GM18498 (cell line): ENCODE measurements around the gene CHPF.

Experiments
- ATAC-seq: cut with Tn5 transposase; IDR thresholded peaks from one replicate; pipeline ENCODE4 v1.9.1; 2021; ENCODE audit warnings: mild to moderate bottlenecking, moderate library complexity; ENCODE audit not compliant: unreplicated experiment

CHPF gene

GRCh38 chr2:219533930-219534661 is 9.5 kb downstream of the CHPF start:
- no peak for ATAC-seq

- ATAC-seq, result no peak
Measured at GRCh38 chr2:219532378-219532649, 11.3 kb downstream of the CHPF start.

GRCh38 chr2:219531639-219532377 is 11.8 kb downstream of the CHPF start:
- ATAC-seq, result no peak

GRCh38 chr2:219530048-219530963 is 13.3 kb downstream of the CHPF start:
- peak; percentile 88 for ATAC-seq

GRCh38 chr2:219527472-219527871 is 16.1 kb downstream of the CHPF start:
- no peak for ATAC-seq

GRCh38 chr2:219527076-219527394 is 16.6 kb downstream of the CHPF start:
- ATAC-seq, result no peak

- no peak for ATAC-seq
Measured at GRCh38 chr2:219526320-219527075, 17.1 kb downstream of the CHPF start.

GRCh38 chr2:219525533-219526232 is 17.9 kb downstream of the CHPF start:
- ATAC-seq, result no peak

- ATAC-seq, result no peak
Measured at GRCh38 chr2:219524817-219525216, 18.8 kb downstream of the CHPF start.

GRCh38 chr2:219523031-219523671 is 20.5 kb downstream of the CHPF start:
- no peak for ATAC-seq

- no peak for ATAC-seq
Measured at GRCh38 chr2:219522111-219523030, 21.2 kb downstream of the CHPF start.

GRCh38 chr2:219521066-219521880 is 22.3 kb downstream of the CHPF start:
- no peak for ATAC-seq

- ATAC-seq, result no peak
Measured at GRCh38 chr2:219520079-219520478, 23.5 kb downstream of the CHPF start.

- no peak for ATAC-seq
Measured at GRCh38 chr2:219519526-219519916, 24.1 kb downstream of the CHPF start.

- ATAC-seq, result no peak
Measured at GRCh38 chr2:219517954-219518778, 25.4 kb downstream of the CHPF start.

GRCh38 chr2:219516888-219517287 is 26.7 kb downstream of the CHPF start:
- ATAC-seq, result no peak
